Measurements from ENCODE around the gene GUCY1B1. TPM values are rescaled to one million over a fixed set of nuclear protein-coding genes. Genes with fewer than 3 reads are reported as not detected.

The GUCY1B1 gene
- total RNA-seq, 2 experiments from 2014 or later: 0.60 to 0.72 TPM

DNA sequence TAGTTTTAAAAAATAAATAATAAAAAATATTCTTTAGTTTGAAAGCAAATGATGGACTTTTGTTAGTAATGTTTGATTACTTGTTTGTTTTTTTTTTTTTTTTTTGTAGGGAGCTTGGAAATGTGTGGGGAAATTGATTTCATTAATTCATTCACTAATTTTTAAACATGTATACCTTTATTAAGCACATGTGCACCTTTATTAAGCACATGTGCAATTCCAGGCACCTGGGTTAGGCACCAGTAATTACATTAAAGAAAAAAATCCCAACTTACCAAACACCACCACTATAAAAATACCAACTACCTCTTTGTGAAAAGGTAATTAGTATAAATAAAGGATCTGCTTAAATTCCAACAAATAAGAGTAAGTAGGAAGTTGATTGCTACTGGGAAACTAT is 9.5 kb downstream of the GUCY1B1 start:
- Mint-ChIP-seq H3K9me3 (no peaks in the 10 kb centered on the region), H3K4me1 (ENCODE audit: low read depth) (peaks cover 3% of the 10 kb centered on the region), H3K36me3 (ENCODE audit: low read depth) (no peaks in the 10 kb centered on the region), H3K27ac (no peak overlapping the region), H3K4me3 (no peak overlapping the region), H3K27me3 (ENCODE audit: low read depth) (peaks cover 7% of the 10 kb centered on the region)
- CTCF ChIA-PET: no interaction called here
- no peak for DNase-seq
- intact Hi-C loops (cut with micrococcal nuclease): no loop called here

GRCh38 chr4:155769090-155769489 is 10.3 kb downstream of the GUCY1B1 start:
- Mint-ChIP-seq H3K27me3 (ENCODE audit: low read depth) (peaks cover 9% of the 10 kb centered on the region), H3K27ac (no peak overlapping the region), H3K4me3 (no peak overlapping the region), H3K4me1 (ENCODE audit: low read depth) (no peaks in the 10 kb centered on the region), H3K36me3 (ENCODE audit: low read depth) (no peaks in the 10 kb centered on the region), H3K9me3 (no peaks in the 10 kb centered on the region)
- DNase-seq: no peak
- intact Hi-C loops (cut with micrococcal nuclease): no loop called here
- CTCF ChIA-PET: no interaction called here

DNA sequence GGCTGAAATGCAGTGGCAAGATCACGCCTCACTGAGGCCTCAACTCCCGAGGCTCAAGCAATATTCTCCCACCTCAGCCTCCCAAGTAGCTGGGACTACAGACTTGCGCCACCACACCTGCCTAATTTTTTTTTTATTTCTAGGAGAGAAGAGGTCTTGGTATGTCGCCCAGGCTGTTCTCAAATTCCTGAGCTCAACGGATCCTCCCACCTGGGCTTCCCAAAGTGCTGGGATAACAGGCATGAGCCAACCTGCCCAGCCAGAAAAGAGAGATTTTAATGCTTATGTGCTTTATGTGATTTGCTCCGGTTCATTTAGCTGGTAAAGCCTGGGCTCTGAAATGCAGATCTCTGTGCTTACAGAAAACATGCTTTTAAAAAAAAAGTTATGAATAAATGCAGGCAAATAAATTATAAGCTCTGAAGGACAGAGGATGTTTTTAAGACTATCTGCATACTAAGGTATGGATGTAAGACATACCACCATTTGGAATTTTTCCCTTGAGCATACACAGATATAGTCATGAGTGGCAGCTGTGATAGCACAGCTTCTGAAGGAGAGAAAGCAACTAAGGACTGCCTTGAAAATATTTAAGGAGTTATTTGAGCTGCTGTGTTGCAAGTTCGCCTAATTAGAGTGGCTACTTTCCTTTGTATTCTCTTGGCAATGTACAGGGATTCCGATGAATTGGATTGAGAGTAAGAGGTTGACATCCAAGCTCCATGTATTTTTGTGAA is 13.8 kb downstream of the GUCY1B1 start:
- H3K4me3 Mint-ChIP-seq: no peak overlapping the region
- no peaks in the 10 kb centered on the region for H3K4me1 Mint-ChIP-seq (ENCODE audit: low read depth)
- no peak overlapping the region for H3K27ac Mint-ChIP-seq

GRCh38 chr4:155773196-155773800 is 14.5 kb downstream of the GUCY1B1 start:
- H3K4me1 Mint-ChIP-seq (ENCODE audit: low read depth): no peaks in the 10 kb centered on the region
- H3K9me3 Mint-ChIP-seq: no peaks in the 10 kb centered on the region
- H3K27me3 Mint-ChIP-seq (ENCODE audit: low read depth): peaks cover 10% of the 10 kb centered on the region
- no peak for DNase-seq
- no peak overlapping the region for H3K4me3 Mint-ChIP-seq
- CTCF ChIA-PET: no interaction called here
- no peaks in the 10 kb centered on the region for H3K36me3 Mint-ChIP-seq (ENCODE audit: low read depth)
- intact Hi-C loops (cut with micrococcal nuclease): no loop called here
- no peak overlapping the region for H3K27ac Mint-ChIP-seq

More for the DNA sequence above, 13.8 kb downstream of the GUCY1B1 start:
- Mint-ChIP-seq H3K27me3 (ENCODE audit: low read depth) (peaks cover 10% of the 10 kb centered on the region), H3K9me3 (no peaks in the 10 kb centered on the region), H3K36me3 (ENCODE audit: low read depth) (no peaks in the 10 kb centered on the region)
- no peak for DNase-seq
- intact Hi-C loops (cut with micrococcal nuclease): no loop called here
- CTCF ChIA-PET: interaction anchor here (1.2 kb wide), 1 partner anchor 10 kb away, joined by 3 read pairs; no protein-coding TSS in a partner anchor

DNA sequence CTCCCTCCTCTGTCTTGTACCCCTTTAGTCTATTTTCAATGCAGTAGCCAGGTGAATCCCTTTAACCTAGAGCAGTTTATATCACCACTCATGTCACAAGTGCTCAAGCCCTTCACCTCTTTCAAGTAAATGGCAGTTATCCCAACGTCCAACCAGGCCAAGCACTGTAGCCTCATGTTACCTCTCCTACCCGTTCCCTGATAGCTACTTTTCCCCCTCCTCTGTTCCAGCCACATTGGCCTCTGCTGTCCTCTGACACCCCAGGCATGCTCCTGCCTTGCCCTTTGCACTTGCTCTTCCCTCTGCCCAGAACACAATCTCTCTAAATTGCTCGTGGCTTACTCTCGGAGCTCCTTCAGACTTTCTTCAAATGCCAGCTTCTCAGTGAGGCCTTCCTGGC is 15.2 kb downstream of the GUCY1B1 start:
- intact Hi-C loops (cut with micrococcal nuclease): no loop called here
- no peak overlapping the region for H3K4me3 Mint-ChIP-seq
- H3K27me3 Mint-ChIP-seq (ENCODE audit: low read depth): peaks cover 8% of the 10 kb centered on the region
- no peaks in the 10 kb centered on the region for H3K9me3 Mint-ChIP-seq
- DNase-seq: no peak
- H3K27ac Mint-ChIP-seq: no peak overlapping the region
- H3K4me1 Mint-ChIP-seq (ENCODE audit: low read depth): no peaks in the 10 kb centered on the region
- CTCF ChIA-PET: no interaction called here
- H3K36me3 Mint-ChIP-seq (ENCODE audit: low read depth): no peaks in the 10 kb centered on the region

GRCh38 chr4:155777971-155778735 is 19.3 kb downstream of the GUCY1B1 start:
- CTCF ChIA-PET: no interaction called here
- no peak for DNase-seq
- no peaks in the 10 kb centered on the region for H3K4me1 Mint-ChIP-seq (ENCODE audit: low read depth)
- no peaks in the 10 kb centered on the region for H3K9me3 Mint-ChIP-seq
- no peak overlapping the region for H3K27ac Mint-ChIP-seq
- peaks cover 7% of the 10 kb centered on the region for H3K27me3 Mint-ChIP-seq (ENCODE audit: low read depth)
- H3K36me3 Mint-ChIP-seq (ENCODE audit: low read depth): no peaks in the 10 kb centered on the region
- intact Hi-C loops (cut with micrococcal nuclease): no loop called here
- H3K4me3 Mint-ChIP-seq: no peak overlapping the region

DNA sequence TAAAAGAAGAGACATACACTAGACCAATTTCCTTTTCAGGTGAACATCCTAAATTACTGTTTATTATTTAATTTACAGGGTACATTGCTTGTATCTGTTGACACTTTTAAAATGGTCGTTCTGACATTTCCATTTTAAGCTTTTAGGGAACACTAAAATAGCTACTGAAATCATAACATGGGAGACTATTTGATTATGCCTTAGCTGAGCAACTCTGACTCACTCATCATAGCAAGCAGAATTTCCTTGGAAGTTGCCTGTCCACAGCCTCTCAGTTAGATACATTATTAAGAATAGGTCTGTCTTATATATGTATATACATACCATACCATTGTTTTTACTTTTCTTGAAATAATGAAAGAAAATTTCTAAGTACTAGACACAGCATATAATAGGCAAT is 22.0 kb downstream of the GUCY1B1 start:
- intact Hi-C loops (cut with micrococcal nuclease): no loop called here
- no peak overlapping the region for H3K27ac Mint-ChIP-seq
- H3K4me3 Mint-ChIP-seq: no peak overlapping the region
- no peak for DNase-seq
- CTCF ChIA-PET: interaction anchor here (0.6 kb wide), 1 partner anchor 481 kb away, joined by 6 read pairs; no protein-coding TSS in a partner anchor
- H3K27me3 Mint-ChIP-seq (ENCODE audit: low read depth): no peaks in the 10 kb centered on the region
- no peaks in the 10 kb centered on the region for H3K9me3 Mint-ChIP-seq
- no peaks in the 10 kb centered on the region for H3K36me3 Mint-ChIP-seq (ENCODE audit: low read depth)
- H3K4me1 Mint-ChIP-seq (ENCODE audit: low read depth): no peaks in the 10 kb centered on the region

DNA sequence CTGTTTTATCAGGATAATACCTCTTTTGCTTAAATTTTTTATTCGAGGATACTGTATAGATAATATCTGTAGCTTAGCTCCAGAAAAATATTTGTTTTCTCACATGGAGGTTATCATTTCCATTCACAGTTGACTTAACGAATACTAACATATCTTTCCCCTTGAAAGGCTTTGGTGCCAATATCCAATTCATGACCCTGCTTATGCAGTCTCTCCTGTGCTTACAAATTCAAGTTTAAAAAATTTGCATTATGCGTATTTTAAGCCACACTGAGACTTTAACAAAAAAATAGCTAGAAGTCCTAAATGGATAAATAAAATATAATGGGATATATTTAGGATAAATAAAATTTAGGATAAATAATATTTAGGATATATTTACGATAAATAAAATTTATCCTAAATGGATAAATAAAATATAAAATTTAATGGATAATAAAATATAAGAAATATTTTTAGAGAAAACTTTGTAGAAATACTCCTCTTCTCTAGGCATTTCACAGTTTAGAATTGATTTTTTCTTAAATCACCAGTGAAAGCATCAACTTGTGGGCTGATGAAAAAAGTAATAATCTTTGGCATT is 22.5 kb downstream of the GUCY1B1 start:
- Mint-ChIP-seq H3K9me3 (no peaks in the 10 kb centered on the region), H3K4me3 (no peak overlapping the region), H3K4me1 (ENCODE audit: low read depth) (no peaks in the 10 kb centered on the region), H3K27ac (no peak overlapping the region), H3K27me3 (ENCODE audit: low read depth) (no peaks in the 10 kb centered on the region), H3K36me3 (ENCODE audit: low read depth) (no peaks in the 10 kb centered on the region)
- CTCF ChIA-PET: no interaction called here
- intact Hi-C loops (cut with micrococcal nuclease): no loop called here
- DNase-seq: no peak

DNA sequence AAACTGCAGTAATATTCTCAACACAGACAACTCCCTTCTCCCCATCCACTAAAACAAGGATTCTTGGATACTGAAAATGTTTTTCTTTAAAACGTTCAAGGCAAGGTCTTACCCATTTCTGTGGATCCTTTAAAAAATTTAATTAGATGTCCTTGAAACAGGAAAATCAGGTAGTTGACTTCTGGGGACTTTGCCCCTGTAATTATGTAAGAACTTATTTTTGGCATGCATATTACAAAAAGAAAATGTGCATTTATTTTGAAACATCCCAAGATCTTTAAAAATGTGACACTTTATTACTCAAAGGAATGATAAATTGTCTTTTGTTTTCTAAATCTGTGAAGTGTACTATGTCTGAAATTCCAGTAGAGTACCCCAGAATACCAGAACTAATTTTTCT is 25.8 kb downstream of the GUCY1B1 start:
- intact Hi-C loops (cut with micrococcal nuclease): no loop called here
- Mint-ChIP-seq H3K4me3 (no peak overlapping the region), H3K9me3 (no peaks in the 10 kb centered on the region), H3K27ac (no peak overlapping the region), H3K27me3 (ENCODE audit: low read depth) (peaks cover 4% of the 10 kb centered on the region), H3K36me3 (ENCODE audit: low read depth) (no peaks in the 10 kb centered on the region), H3K4me1 (ENCODE audit: low read depth) (no peaks in the 10 kb centered on the region)
- no peak for DNase-seq
- CTCF ChIA-PET: no interaction called here

- CTCF ChIA-PET: interaction anchor here (0.7 kb wide), 1 partner anchor 1401 kb away, joined by 5 read pairs; no protein-coding TSS in a partner anchor
- Mint-ChIP-seq H3K4me1 (ENCODE audit: low read depth) (no peaks in the 10 kb centered on the region), H3K27me3 (ENCODE audit: low read depth) (peaks cover 6% of the 10 kb centered on the region), H3K36me3 (ENCODE audit: low read depth) (no peaks in the 10 kb centered on the region), H3K4me3 (no peak overlapping the region), H3K27ac (no peak overlapping the region), H3K9me3 (no peaks in the 10 kb centered on the region)
- intact Hi-C loops (cut with micrococcal nuclease): no loop called here
- no peak for DNase-seq
Measured at GRCh38 chr4:155785828-155786227, 27.0 kb downstream of the GUCY1B1 start.

- CTCF ChIA-PET: interaction anchor here (0.6 to 1.1 kb wide), 8 partner anchors 16 to 411 kb away, joined by 3 to 4 read pairs (median 3); no protein-coding TSS in a partner anchor
- H3K4me1 Mint-ChIP-seq (ENCODE audit: low read depth): no peaks in the 10 kb centered on the region
- H3K36me3 Mint-ChIP-seq (ENCODE audit: low read depth): no peaks in the 10 kb centered on the region
- no peak overlapping the region for H3K4me3 Mint-ChIP-seq
- intact Hi-C loops (cut with micrococcal nuclease): loop anchor here (1.0 kb wide), 3 partner anchors 258 to 980 kb away; no protein-coding TSS in a partner anchor
- no peak for DNase-seq
- no peak overlapping the region for H3K27ac Mint-ChIP-seq
- H3K27me3 Mint-ChIP-seq (ENCODE audit: low read depth): peaks cover 6% of the 10 kb centered on the region
- H3K9me3 Mint-ChIP-seq: no peaks in the 10 kb centered on the region
Measured at GRCh38 chr4:155787113-155787710, 28.4 kb downstream of the GUCY1B1 start.

GRCh38 chr4:155789391-155789790 is 30.6 kb downstream of the GUCY1B1 start:
- no peak for DNase-seq
- intact Hi-C loops (cut with micrococcal nuclease): no loop called here
- no peak overlapping the region for H3K4me3 Mint-ChIP-seq
- no peaks in the 10 kb centered on the region for H3K4me1 Mint-ChIP-seq (ENCODE audit: low read depth)
- H3K9me3 Mint-ChIP-seq: no peaks in the 10 kb centered on the region
- no peaks in the 10 kb centered on the region for H3K36me3 Mint-ChIP-seq (ENCODE audit: low read depth)
- CTCF ChIA-PET: no interaction called here
- H3K27me3 Mint-ChIP-seq (ENCODE audit: low read depth): peaks cover 10% of the 10 kb centered on the region
- H3K27ac Mint-ChIP-seq: no peak overlapping the region

Data from activated naive CD4-positive, alpha-beta T cell treated with anti-CD3 and anti-CD28 coated beads for 36 hours (primary cell).